ENCODE data around the gene CSN3. TPM values are rescaled to one million over a fixed set of nuclear protein-coding genes. Genes with fewer than 3 reads are reported as not detected.

The CSN3 gene
- total RNA-seq, 4 donors from 2014 or later, result not detected

- TF ChIP-seq CTCF (IDR thresholded peaks at IDR 0.05), result no peak
- no peak for TF ChIP-seq POLR2A (IDR thresholded peaks at IDR 0.05)
- no peaks in the 10 kb centered on the region for H3K36me3 ChIP-seq
- H3K27ac ChIP-seq, result no peak overlapping the region
- no peak for DNase-seq
- no peak overlapping the region for H3K4me3 ChIP-seq (replicated peaks in 1 of 3)
- H3K27me3 ChIP-seq, result no peaks in the 10 kb centered on the region
- H3K4me1 ChIP-seq, result no peaks in the 10 kb centered on the region
- WGBS, 2 donors, result 79 to 80% methylated on average over 1 of the region's 1 CpG
- no peaks in the 10 kb centered on the region for H3K9me3 ChIP-seq
- intact Hi-C loops (cut with DNase I), result no loop called here
Observed at GRCh38 chr4:70251945-70252277, 9.5 kb downstream of the CSN3 start.

- Histone ChIP-seq H3K27me3 (no peaks in the 10 kb centered on the region), H3K36me3 (no peaks in the 10 kb centered on the region), H3K4me1 (no peaks in the 10 kb centered on the region), H3K27ac (no peak overlapping the region), H3K9me3 (no peaks in the 10 kb centered on the region), H3K4me3 (replicated peaks in 1 of 3) (no peak overlapping the region)
- no peak for DNase-seq
- WGBS, 2 donors, result 14 to 15% methylated on average over 1 of the region's 1 CpG
- intact Hi-C loops (cut with DNase I), result no loop called here
- TF ChIP-seq POLR2A (IDR thresholded peaks at IDR 0.05) (no peak), CTCF (IDR thresholded peaks at IDR 0.05) (peak in 3 of 6 experiments; percentile 23 to 40 (median 33))
Observed at GRCh38 chr4:70269674-70270073, 27.3 kb downstream of the CSN3 start.

GRCh38 chr4:70277121-70277520 lies 34.7 kb downstream of the CSN3 start:
- TF ChIP-seq CTCF (IDR thresholded peaks at IDR 0.05) (no peak), POLR2A (IDR thresholded peaks at IDR 0.05) (no peak)
- no peaks in the 10 kb centered on the region for H3K27me3 ChIP-seq
- H3K36me3 ChIP-seq, result no peaks in the 10 kb centered on the region
- DNase-seq, result no peak
- H3K4me3 ChIP-seq (replicated peaks in 1 of 3), result no peak overlapping the region
- intact Hi-C loops (cut with DNase I), result no loop called here
- H3K9me3 ChIP-seq, result no peaks in the 10 kb centered on the region
- 99 to 100% methylated on average over 2 of the region's 2 CpGs for WGBS, 2 donors
- no peaks in the 10 kb centered on the region for H3K4me1 ChIP-seq
- H3K27ac ChIP-seq, result no peak overlapping the region

GRCh38 chr4:70280567-70280966 lies 38.2 kb downstream of the CSN3 start:
- DNase-seq, result peak; percentile 15 to 16
- Histone ChIP-seq H3K4me1 (no peaks in the 10 kb centered on the region), H3K27me3 (no peaks in the 10 kb centered on the region), H3K9me3 (no peaks in the 10 kb centered on the region), H3K27ac (no peak overlapping the region), H3K36me3 (no peaks in the 10 kb centered on the region), H3K4me3 (replicated peaks in 1 of 3) (no peak overlapping the region)
- WGBS, 2 donors, result 13 to 18% methylated on average over 1 of the region's 1 CpG
- no peak for TF ChIP-seq CTCF (IDR thresholded peaks at IDR 0.05)
- no peak for TF ChIP-seq POLR2A (IDR thresholded peaks at IDR 0.05)
- intact Hi-C loops (cut with DNase I), result no loop called here

- H3K36me3 ChIP-seq, result no peaks in the 10 kb centered on the region
- no peaks in the 10 kb centered on the region for H3K9me3 ChIP-seq
- TF ChIP-seq POLR2A (IDR thresholded peaks at IDR 0.05), result no peak
- TF ChIP-seq CTCF (IDR thresholded peaks at IDR 0.05), result no peak
- H3K4me3 ChIP-seq (replicated peaks in 1 of 3), result no peak overlapping the region
- H3K4me1 ChIP-seq, result no peaks in the 10 kb centered on the region
- DNase-seq, result no peak
- no peak overlapping the region for H3K27ac ChIP-seq
- 74 to 84% methylated on average over 1 of the region's 1 CpG for WGBS, 2 donors
- H3K27me3 ChIP-seq, result no peaks in the 10 kb centered on the region
- intact Hi-C loops (cut with DNase I), result no loop called here
Observed at GRCh38 chr4:70288651-70289050, 46.3 kb downstream of the CSN3 start.
